HEK293 (cell line): Measurements from ENCODE around the gene ZC3H4.

ENCODE experiments used
- CTCF ChIA-PET: fragments of 350-600 bp; formaldehyde crosslinking; extraction: SDS; loops from one replicate; lab custom pipeline; 2021; ENCODE audit warnings: antibody characterized with exemption; lab: Yijun Ruan, JAX
- POLR2A ChIA-PET: fragments of 300-600 bp; formaldehyde crosslinking; extraction: SDS; loops from one replicate; lab custom pipeline; 2020; ENCODE audit warnings: antibody characterized with exemption, inconsistent platforms; lab: Yijun Ruan, JAX
- H3K27ac ChIP-seq: fragments of 200-500 bp; sonication (Bioruptor generic); 2 replicates; pipeline ENCODE4 v1.5.1; 2014; ENCODE audit warnings: low read depth, low read length, control low read depth, inconsistent platforms; ENCODE audit errors: extremely low read depth
- H3K36me3 ChIP-seq, 2 experiments: fragments of 200-500 bp in 1 of 2; sonication (Bioruptor generic) in 1 of 2; 1 replicate in 1 of 2; 2 replicates in 1 of 2; pipeline ENCODE4 v1.5.1; 2014 to 2017; ENCODE audit warnings: inconsistent platforms in 2 of 2, low read length in 2 of 2; ENCODE audit not compliant: control insufficient read depth in 2 of 2, insufficient read depth in 1 of 2
- H3K4me1 ChIP-seq: fragments of 200-500 bp; sonication (Bioruptor generic); 2 replicates; pipeline ENCODE4 v1.5.1; 2014; ENCODE audit warnings: mild to moderate bottlenecking, low read length, inconsistent platforms; ENCODE audit not compliant: control insufficient read depth, insufficient read depth
- H3K4me3 ChIP-seq: 2 replicates; pipeline ENCODE4 v1.5.1; 2011; ENCODE audit warnings: low read depth, mild to moderate bottlenecking, control low read depth, low read length, moderate library complexity
- H3K9me3 ChIP-seq: fragments of 200-500 bp; sonication (Bioruptor generic); 2 replicates; pipeline ENCODE4 v1.5.1; 2014; ENCODE audit warnings: low read depth, low read length, inconsistent platforms; ENCODE audit not compliant: control insufficient read depth, insufficient read depth
- ATF2 ChIP-seq: fragments of 450-650 bp; formaldehyde crosslinking; IDR thresholded peaks from 2 replicates; pipeline ENCODE4 v1.5.1; 2016; ENCODE audit warnings: missing biosample characterization, missing genetic modification characterization, low read depth
- IKZF3 ChIP-seq: fragments of 450-650 bp; IDR thresholded peaks from 2 replicates; pipeline ENCODE4 v1.5.0; 2018; ENCODE audit warnings: missing biosample characterization, mild to moderate bottlenecking, missing genetic modification characterization, moderate library complexity
- TCF7L2 ChIP-seq: IDR thresholded peaks from 2 replicates; pipeline ENCODE4 v1.6.1; 2011; ENCODE audit warnings: low read depth, mild to moderate bottlenecking, inconsistent platforms, low read length, moderate library complexity, borderline replicate concordance
- ZFP3 ChIP-seq: fragments of 450-650 bp; formaldehyde crosslinking; IDR thresholded peaks from 2 replicates; pipeline ENCODE4 v1.5.1; 2016; ENCODE audit warnings: low read depth, missing biosample characterization, missing genetic modification characterization
- ZIC2 ChIP-seq: fragments of 450-650 bp; formaldehyde crosslinking; IDR thresholded peaks from 2 replicates; pipeline ENCODE4 v1.5.1; 2016; ENCODE audit warnings: missing biosample characterization, missing genetic modification characterization
- ZNF121 ChIP-seq: fragments of 450-650 bp; formaldehyde crosslinking; IDR thresholded peaks from 2 replicates; pipeline ENCODE4 v1.5.1; 2016; ENCODE audit warnings: missing biosample characterization, missing genetic modification characterization
- ZNF16 ChIP-seq: fragments of 450-650 bp; formaldehyde crosslinking; IDR thresholded peaks from 2 replicates; pipeline ENCODE4 v1.5.1; 2016; ENCODE audit warnings: low read depth, missing biosample characterization, missing genetic modification characterization
- ZNF292 ChIP-seq: fragments of 450-650 bp; formaldehyde crosslinking; IDR thresholded peaks from 2 replicates; pipeline ENCODE4 v1.5.1; 2016; ENCODE audit warnings: low read depth, missing biosample characterization, missing genetic modification characterization, borderline replicate concordance
- ZNF362 ChIP-seq: fragments of 450-650 bp; formaldehyde crosslinking; IDR thresholded peaks from 2 replicates; pipeline ENCODE4 v1.5.1; 2016; ENCODE audit warnings: missing biosample characterization, missing genetic modification characterization
- ZNF473 ChIP-seq: fragments of 450-650 bp; formaldehyde crosslinking; IDR thresholded peaks from 2 replicates; pipeline ENCODE4 v1.5.1; 2017; ENCODE audit warnings: missing biosample characterization, missing genetic modification characterization
- ZNF76 ChIP-seq: fragments of 450-650 bp; formaldehyde crosslinking; IDR thresholded peaks from 2 replicates; pipeline ENCODE4; 2016; ENCODE audit warnings: low read depth, missing biosample characterization, missing genetic modification characterization, borderline replicate concordance
- ZSCAN16 ChIP-seq: fragments of 450-650 bp; formaldehyde crosslinking; IDR thresholded peaks from 2 replicates; pipeline ENCODE4 v1.5.1; 2016; ENCODE audit warnings: missing biosample characterization, missing genetic modification characterization

ZC3H4 gene

GRCh38 chr19:47146920-47147319 is 33.3 kb upstream of the ZC3H4 start:
- POLR2A ChIA-PET: no interaction called here
- peaks cover 90 to 92% of the 10 kb centered on the region in 2 experiments for H3K36me3 ChIP-seq
- H3K4me3 ChIP-seq: no peak overlapping the region
- no peak overlapping the region for H3K27ac ChIP-seq
- no peak for TF ChIP-seq ZSCAN16 (tag by site-specific recombination)
- no peak for TF ChIP-seq ATF2 (tag by site-specific recombination)
- no peak for TF ChIP-seq ZIC2 (tag by site-specific recombination)
- peak; percentile 75 for TF ChIP-seq ZNF362 (tag by site-specific recombination)
- TF ChIP-seq TCF7L2: no peak
- no peak for TF ChIP-seq ZNF76 (tag by site-specific recombination)
- TF ChIP-seq, all 188 proteins: peak for 1
- H3K4me1 ChIP-seq: peaks cover 4% of the 10 kb centered on the region
- no peaks in the 10 kb centered on the region for H3K9me3 ChIP-seq
- CTCF ChIA-PET: interaction anchor here (0.6 to 1.9 kb wide), 5 partner anchors 9 to 100 kb away, joined by 3 to 5 read pairs (median 4); no protein-coding TSS in a partner anchor

- Histone ChIP-seq H3K27ac (no peak overlapping the region), H3K9me3 (no peaks in the 10 kb centered on the region), H3K4me3 (no peak overlapping the region), H3K36me3 (peaks cover 82 to 86% of the 10 kb centered on the region in 2 experiments), H3K4me1 (peaks cover 4% of the 10 kb centered on the region; the same call in 1 of the 2 replicates)
- POLR2A ChIA-PET: interaction anchor here (0.6 to 1.0 kb wide), 4 partner anchors 14 to 72 kb away, joined by 6 to 8 read pairs (median 8); no protein-coding TSS in a partner anchor
- TF ChIP-seq ZNF473 (no peak), ZNF292 (tag by site-specific recombination) (no peak), ZFP3 (tag by site-specific recombination) (no peak), ZNF16 (tag by site-specific recombination) (no peak)
- CTCF ChIA-PET: interaction anchor here (0.5 to 1.4 kb wide), 10 partner anchors 8 to 176 kb away, joined by 3 to 5 read pairs (median 4); no protein-coding TSS in a partner anchor
Observed at GRCh38 chr19:47145639-47146486, 32.3 kb upstream of the ZC3H4 start.

GRCh38 chr19:47144630-47145029 is 31.1 kb upstream of the ZC3H4 start:
- no peaks in the 10 kb centered on the region for H3K9me3 ChIP-seq
- CTCF ChIA-PET: interaction anchor here (1.4 to 1.6 kb wide), 2 partner anchors 13 to 131 kb away, joined by 3 to 4 read pairs; no protein-coding TSS in a partner anchor
- H3K4me1 ChIP-seq: peaks cover 6% of the 10 kb centered on the region; the same call in 1 of the 2 replicates
- no peak overlapping the region for H3K4me3 ChIP-seq
- POLR2A ChIA-PET: interaction anchor here (0.6 kb wide), 1 partner anchor 26 kb away, joined by 3 read pairs; no protein-coding TSS in a partner anchor
- no peak overlapping the region for H3K27ac ChIP-seq
- H3K36me3 ChIP-seq: peaks cover 70 to 79% of the 10 kb centered on the region in 2 experiments
- TF ChIP-seq IKZF3 (tag by site-specific recombination) (no peak), ZNF121 (peak; percentile 50; the same call in 1 of the 2 replicates)
